Nephron (organoid): ENCODE results near the gene RNF111.
A peak's percentile ranks its signal among the peaks of the same experiment; 100 is the strongest.

Experiments used
- H3K27ac Mint-ChIP-seq, 3 experiments: 2 replicates each; pipeline ENCODE4 v1.8.0; 2020; ENCODE audit warnings: mixed read lengths in 3 of 3, mild to moderate bottlenecking in 2 of 3, moderate library complexity in 1 of 3
- H3K27me3 Mint-ChIP-seq: 2 replicates; pipeline ENCODE4 v1.8.0; 2021; ENCODE audit warnings: low read depth, mild to moderate bottlenecking, moderate library complexity, mixed read lengths
- H3K36me3 Mint-ChIP-seq: 2 replicates; pipeline ENCODE4 v1.8.0; 2020; ENCODE audit warnings: low read depth, mixed read lengths
- H3K4me1 Mint-ChIP-seq: 2 replicates; pipeline ENCODE4 v1.8.0; 2020; ENCODE audit warnings: mixed read lengths
- H3K4me3 Mint-ChIP-seq, 3 experiments: 2 replicates each; pipeline ENCODE4 v1.8.0; 2020; ENCODE audit warnings: mild to moderate bottlenecking in 3 of 3, mixed read lengths in 3 of 3, moderate library complexity in 2 of 3
- H3K9me3 Mint-ChIP-seq: 2 replicates; pipeline ENCODE4 v1.8.0; 2020; ENCODE audit warnings: mixed read lengths
- CTCF ChIP-seq, 3 experiments: fragments of 200-600 bp; sonication (generic); IDR thresholded peaks; one replicate each; pipeline ENCODE4 v1.5.0; 2021; ENCODE audit warnings: antibody characterized with exemption in 3 of 3; ENCODE audit not compliant: unreplicated experiment in 3 of 3

RNF111 gene

DNA sequence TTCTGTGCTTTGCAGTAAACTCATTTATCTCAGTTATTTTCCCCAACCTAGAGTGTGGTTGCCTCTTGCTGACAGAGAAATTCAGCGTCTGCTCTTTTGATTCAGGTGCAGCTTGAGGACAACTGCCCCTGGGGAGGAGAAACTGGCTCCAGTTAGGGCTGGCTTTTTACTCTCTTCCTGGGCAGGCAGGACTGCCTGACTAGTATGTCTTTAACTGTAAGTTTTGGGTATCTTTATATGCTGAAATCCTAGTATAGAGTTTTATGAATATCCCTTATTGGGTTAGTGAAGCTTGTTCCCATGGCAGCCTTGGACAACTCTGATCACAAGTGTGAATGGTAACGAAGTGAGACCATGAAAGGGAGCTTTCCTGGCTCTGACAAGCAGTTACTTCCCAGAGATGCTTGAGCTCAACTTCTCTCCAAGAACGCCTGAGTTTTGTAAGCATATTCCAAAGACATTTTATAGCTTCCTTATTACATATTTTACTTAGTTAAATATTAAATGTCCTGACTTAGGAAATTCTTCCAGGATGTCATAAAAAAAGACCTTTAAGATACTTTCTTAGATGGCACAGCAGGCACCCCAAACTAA is 144.6 kb downstream of the RNF111 start:
- H3K9me3 Mint-ChIP-seq, result peaks cover 36% of the 10 kb centered on the region
- H3K27ac Mint-ChIP-seq, result no peak overlapping the region
- no peaks in the 10 kb centered on the region for H3K27me3 Mint-ChIP-seq
- no peaks in the 10 kb centered on the region for H3K4me1 Mint-ChIP-seq
- H3K4me3 Mint-ChIP-seq, result no peak overlapping the region
- H3K36me3 Mint-ChIP-seq, result peaks cover 91% of the 10 kb centered on the region
- no peak for TF ChIP-seq CTCF (IDR thresholded peaks at IDR 0.05; ENCODE audit: unreplicated experiment in 3 of 3)

GRCh38 chr15:59133929-59134427 is 146.5 kb downstream of the RNF111 start:
- TF ChIP-seq CTCF (IDR thresholded peaks at IDR 0.05; ENCODE audit: unreplicated experiment in 3 of 3), result no peak
- Mint-ChIP-seq H3K4me3 (no peak overlapping the region), H3K9me3 (peaks cover 19% of the 10 kb centered on the region), H3K27ac (no peak overlapping the region), H3K4me1 (no peaks in the 10 kb centered on the region), H3K36me3 (peaks cover 90% of the 10 kb centered on the region), H3K27me3 (no peaks in the 10 kb centered on the region)

- Mint-ChIP-seq H3K27me3 (no peaks in the 10 kb centered on the region), H3K4me1 (no peaks in the 10 kb centered on the region), H3K4me3 (no peak overlapping the region), H3K36me3 (peaks cover 78% of the 10 kb centered on the region), H3K27ac (no peak overlapping the region), H3K9me3 (no peaks in the 10 kb centered on the region)
- no peak for TF ChIP-seq CTCF (IDR thresholded peaks at IDR 0.05; ENCODE audit: unreplicated experiment in 3 of 3)
These were observed 150.1 kb downstream of the RNF111 start for GRCh38 chr15:59137566-59137965.

DNA sequence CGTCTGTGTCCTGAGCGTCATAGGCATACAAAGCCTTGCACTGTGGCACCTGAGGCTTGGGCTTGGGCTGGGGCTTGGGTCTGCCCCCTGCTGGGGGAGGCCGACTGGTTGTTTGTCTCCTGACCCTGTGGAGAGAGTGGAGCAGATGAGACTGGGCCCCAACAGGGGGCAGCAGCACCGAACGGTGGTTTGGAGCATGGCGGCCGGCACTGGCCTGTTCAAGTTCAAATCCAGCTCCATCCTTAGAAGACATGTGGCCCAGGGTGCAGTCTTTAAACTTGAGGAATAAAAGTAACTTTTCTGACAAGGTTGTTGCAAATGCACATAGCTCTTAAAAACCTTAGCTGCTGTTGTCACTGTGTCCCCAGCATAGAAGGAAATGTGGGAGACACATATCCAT is 150.8 kb downstream of the RNF111 start:
- H3K27me3 Mint-ChIP-seq, result no peaks in the 10 kb centered on the region
- H3K9me3 Mint-ChIP-seq, result no peaks in the 10 kb centered on the region
- peak; percentile 19 to 29 (median 19) for TF ChIP-seq CTCF (IDR thresholded peaks at IDR 0.05; ENCODE audit: unreplicated experiment in 3 of 3)
- H3K4me1 Mint-ChIP-seq, result no peaks in the 10 kb centered on the region
- H3K27ac Mint-ChIP-seq, result no peak overlapping the region
- H3K4me3 Mint-ChIP-seq, result no peak overlapping the region
- peaks cover 78% of the 10 kb centered on the region for H3K36me3 Mint-ChIP-seq

GRCh38 chr15:59140422-59141226 is 153.2 kb downstream of the RNF111 start:
- Mint-ChIP-seq H3K27ac (peak overlapping the region; percentile 14 to 55 (median 43)), H3K9me3 (no peaks in the 10 kb centered on the region), H3K4me3 (no peak overlapping the region), H3K4me1 (no peaks in the 10 kb centered on the region), H3K27me3 (no peaks in the 10 kb centered on the region), H3K36me3 (peaks cover 63% of the 10 kb centered on the region)
- TF ChIP-seq CTCF (IDR thresholded peaks at IDR 0.05; ENCODE audit: unreplicated experiment in 3 of 3), result no peak
